H1 (cell line): ENCODE results near the gene TFAP2E. TPM values are rescaled to one million over a fixed set of nuclear protein-coding genes. Genes with fewer than 3 reads are reported as not detected.

Source experiments
- CTCF ChIA-PET: fragments of 300-600 bp; sonication (Branson Sonifier 250); formaldehyde crosslinking; loops from one replicate; lab custom pipeline; 2021; ENCODE audit not compliant: partially characterized antibody; lab: Charles Lee
- POLR2A ChIA-PET: fragments of 300-600 bp; sonication (Branson Sonifier 250); formaldehyde crosslinking; loops from one replicate; lab custom pipeline; 2021; ENCODE audit warnings: inconsistent platforms; ENCODE audit not compliant: partially characterized antibody; lab: Charles Lee
- DNase-seq, 2 experiments: peaks; one replicate each; pipeline versions ENCODE4 v3.0.0 to v3.0.0-alpha.2; 2010 to 2022; ENCODE audit warnings: low spot score in 2 of 2, low read depth in 1 of 2, mixed read lengths in 1 of 2
- FAIRE-seq: peaks from 2 replicates; lab custom pipeline; 2011; peaks lifted over from hg19 to GRCh38; lab: Jason Lieb, UNC
- H2AFZ ChIP-seq: 2 replicates; pipeline ENCODE4 v1.8.1; 2012; ENCODE audit warnings: low read length, inconsistent platforms
- H2AK5ac ChIP-seq: 2 replicates; pipeline ENCODE4 v1.6.1; 2013; ENCODE audit warnings: low read depth, low read length
- H2BK120ac ChIP-seq: replicated peaks from 2 replicates; pipeline ENCODE3; 2013; ENCODE audit warnings: low read depth, low read length, inconsistent platforms
- H2BK12ac ChIP-seq: 2 replicates; pipeline ENCODE4 v1.6.1; 2013; ENCODE audit warnings: low read depth, low read length
- H2BK15ac ChIP-seq: 2 replicates; pipeline ENCODE4 v1.6.1; 2013; ENCODE audit warnings: low read length
- H2BK20ac ChIP-seq: 2 replicates; pipeline ENCODE4 v1.6.1; 2013; ENCODE audit warnings: low read length
- H2BK5ac ChIP-seq: 2 replicates; pipeline ENCODE4 v1.6.1; 2013; ENCODE audit warnings: low read depth, low read length
- H3K14ac ChIP-seq: 2 replicates; pipeline ENCODE4 v1.6.1; 2013; ENCODE audit warnings: inconsistent platforms; ENCODE audit not compliant: insufficient read length
- H3K18ac ChIP-seq: 2 replicates; pipeline ENCODE4 v1.6.1; 2013; ENCODE audit warnings: low read length; ENCODE audit errors: extremely low read depth
- H3K23ac ChIP-seq: 2 replicates; pipeline ENCODE4 v1.6.1; 2013; ENCODE audit warnings: inconsistent platforms; ENCODE audit not compliant: insufficient read length
- H3K23me2 ChIP-seq: 2 replicates; pipeline ENCODE4 v1.6.1; 2013; ENCODE audit warnings: low read depth, low read length
- H3K27ac ChIP-seq: 2 replicates; pipeline ENCODE4 v1.6.1; 2011; ENCODE audit warnings: low read depth, low read length, inconsistent platforms
- H3K27me3 ChIP-seq, 4 experiments: replicated peaks in 1 of 4; 1 replicate in 1 of 4; 2 replicates in 3 of 4; pipeline versions ENCODE4 v1.6.1 to v1.8.1; 2011 to 2013; ENCODE audit warnings: low read length in 3 of 4, mild to moderate bottlenecking in 3 of 4, inconsistent platforms in 2 of 4, mixed read lengths in 2 of 4, moderate library complexity in 1 of 4; ENCODE audit not compliant: control insufficient read depth in 3 of 4, insufficient read depth in 3 of 4; ENCODE audit errors: extremely low read depth in 1 of 4
- H3K36me3 ChIP-seq, 4 experiments: 2 replicates each; pipeline versions ENCODE4 v1.6.1 to v1.8.1; 2011 to 2013; ENCODE audit warnings: mild to moderate bottlenecking in 4 of 4, low read length in 3 of 4, moderate library complexity in 2 of 4, control low read depth in 1 of 4, inconsistent platforms in 1 of 4; ENCODE audit not compliant: insufficient read depth in 4 of 4, control insufficient read depth in 2 of 4
- H3K4ac ChIP-seq: replicated peaks from 2 replicates; pipeline ENCODE3; 2013; ENCODE audit warnings: low read length, low read depth, mixed read lengths, inconsistent platforms; ENCODE audit not compliant: insufficient read length
- H3K4me1 ChIP-seq, 4 experiments: replicated peaks in 1 of 4; 1 replicate in 1 of 4; 2 replicates in 3 of 4; pipeline versions ENCODE4 v1.6.1 to v1.8.1; 2011 to 2013; ENCODE audit warnings: low read length in 3 of 4, inconsistent platforms in 2 of 4, mixed read lengths in 1 of 4; ENCODE audit not compliant: insufficient read depth in 4 of 4, control insufficient read depth in 3 of 4
- H3K4me2 ChIP-seq, 2 experiments: 2 replicates each; pipeline versions ENCODE4 v1.6.1 to v1.8.1; 2011 to 2013; ENCODE audit warnings: low read depth in 2 of 2, low read length in 2 of 2, control low read depth in 1 of 2, inconsistent platforms in 1 of 2, mild to moderate bottlenecking in 1 of 2; ENCODE audit not compliant: insufficient read depth in 1 of 2
- H3K4me3 ChIP-seq, 4 experiments: fragments of 200-600, 300-600 bp in 1 of 4; sonication (generic), shearing (Covaris generic), sonication (Bioruptor Twin) in 1 of 4; 2 replicates each; pipeline versions ENCODE4 v1.5.1 to v1.8.1; 2011 to 2016; ENCODE audit warnings: low read length in 4 of 4, low read depth in 3 of 4, control low read depth in 2 of 4, inconsistent platforms in 2 of 4, mild to moderate bottlenecking in 2 of 4, mixed read lengths in 1 of 4, moderate library complexity in 1 of 4; ENCODE audit not compliant: insufficient read depth in 2 of 4; ENCODE audit errors: extremely low read depth in 1 of 4
- H3K56ac ChIP-seq: replicated peaks from 2 replicates; pipeline ENCODE3; 2013; ENCODE audit warnings: low read depth, mild to moderate bottlenecking, mixed read lengths, low read length, inconsistent platforms; ENCODE audit not compliant: insufficient read length
- H3K79me1 ChIP-seq: 2 replicates; pipeline ENCODE4 v1.6.1; 2013; ENCODE audit warnings: low read depth, low read length, control low read depth
- H3K79me2 ChIP-seq, 2 experiments: 2 replicates each; pipeline versions ENCODE4 v1.6.1 to v1.8.1; 2012 to 2013; ENCODE audit warnings: low read length in 2 of 2, mild to moderate bottlenecking in 2 of 2, inconsistent platforms in 1 of 2; ENCODE audit not compliant: insufficient read depth in 2 of 2, control insufficient read depth in 1 of 2
- H3K9ac ChIP-seq, 4 experiments: replicated peaks in 1 of 4; 1 replicate in 1 of 4; 2 replicates in 3 of 4; pipeline versions ENCODE4 v1.6.1 to v1.8.1; 2011 to 2013; ENCODE audit warnings: low read depth in 3 of 4, low read length in 3 of 4, control low read depth in 2 of 4, mild to moderate bottlenecking in 2 of 4, moderate library complexity in 2 of 4, inconsistent platforms in 1 of 4; ENCODE audit errors: extremely low read depth in 1 of 4
- H3K9me3 ChIP-seq, 2 experiments: 2 replicates each; pipeline versions ENCODE4 v1.6.1 to v1.8.1; 2012 to 2013; ENCODE audit warnings: mild to moderate bottlenecking in 2 of 2, moderate library complexity in 2 of 2, control low read depth in 1 of 2, inconsistent platforms in 1 of 2, low read depth in 1 of 2, low read length in 1 of 2, mixed read lengths in 1 of 2; ENCODE audit not compliant: insufficient read depth in 2 of 2
- H4K20me1 ChIP-seq, 2 experiments: replicated peaks in 1 of 2; 2 replicates each; pipeline versions ENCODE3 to v1.8.1; 2011 to 2013; ENCODE audit warnings: inconsistent platforms in 2 of 2, low read length in 2 of 2, mild to moderate bottlenecking in 1 of 2; ENCODE audit not compliant: insufficient read depth in 2 of 2, control insufficient read depth in 1 of 2
- H4K5ac ChIP-seq: 2 replicates; pipeline ENCODE4 v1.6.1; 2013; ENCODE audit warnings: low read length, low read depth, mixed read lengths, inconsistent platforms; ENCODE audit not compliant: insufficient read length
- H4K8ac ChIP-seq: 2 replicates; pipeline ENCODE4 v1.8.0; 2013; ENCODE audit warnings: mild to moderate bottlenecking, moderate library complexity, low read length, inconsistent platforms; ENCODE audit not compliant: insufficient read depth; ENCODE audit errors: extremely low read depth
- H4K91ac ChIP-seq: replicated peaks from 2 replicates; pipeline ENCODE3; 2013; ENCODE audit warnings: low read length, mixed read lengths, inconsistent platforms; ENCODE audit not compliant: insufficient read length
- CTBP2 ChIP-seq: IDR thresholded peaks from 2 replicates; pipeline ENCODE4 v1.7.0; 2011; ENCODE audit warnings: borderline replicate concordance, mild to moderate bottlenecking, moderate library complexity, mixed read lengths, low read length; ENCODE audit not compliant: insufficient read depth, insufficient read length
- EZH2 ChIP-seq: fragments of 200-600 bp; sonication (generic); IDR thresholded peaks from 2 replicates; pipeline ENCODE4 v1.7.1; 2012; ENCODE audit warnings: low read depth, mild to moderate bottlenecking, moderate library complexity, low read length, inconsistent platforms; ENCODE audit not compliant: severe bottlenecking
- MAX ChIP-seq: IDR thresholded peaks from 2 replicates; pipeline ENCODE4 v1.6.1; 2012; ENCODE audit warnings: inconsistent platforms
- RNF2 ChIP-seq: fragments of 200-900, 300-1000 bp; sonication (generic); IDR thresholded peaks from 2 replicates; pipeline ENCODE4 v1.7.1; 2016; ENCODE audit warnings: borderline replicate concordance, low read depth, mild to moderate bottlenecking, antibody characterized with exemption, low read length; ENCODE audit not compliant: poor library complexity, severe bottlenecking; ENCODE audit errors: missing control alignments
- SIN3A ChIP-seq, 2 experiments: IDR thresholded peaks in 1 of 2; conservative IDR thresholded peaks in 1 of 2; 2 replicates each; pipeline ENCODE4 v1.6.1; 2011 to 2012; ENCODE audit warnings: low read length in 2 of 2, improper control_type of control experiment in 1 of 2, low read depth in 1 of 2, mild to moderate bottlenecking in 1 of 2
- SUZ12 ChIP-seq: fragments of 200-600 bp; sonication (generic); IDR thresholded peaks from 2 replicates; pipeline ENCODE4 v1.6.1; 2012; ENCODE audit warnings: mild to moderate bottlenecking, inconsistent platforms, low read length, moderate library complexity, mixed read lengths
- TAF1 ChIP-seq: IDR thresholded peaks from 2 replicates; pipeline ENCODE4 v1.6.1; 2011; ENCODE audit warnings: mild to moderate bottlenecking, low read depth, low read length
- WGBS, 2 experiments: shearing (Covaris generic) in 1 of 2; methylation state at CpG; one replicate each; pipeline versions ENCODE4 v1.1.6 to v1.1.7; 2013 to 2015; ENCODE audit warnings: low lambda C conversion rate in 2 of 2, mixed read lengths in 2 of 2, inconsistent platforms in 1 of 2, low coverage in 1 of 2, missing lambda C conversion rate in 1 of 2; ENCODE audit not compliant: insufficient replicate concordance in 2 of 2, insufficient coverage in 1 of 2, insufficient read length in 1 of 2; ENCODE audit errors: extremely low coverage in 1 of 2, missing lambda C conversion rate in 1 of 2; 5-methylcytosine and 5-hydroxymethylcytosine counted together
- polyA plus RNA-seq, 7 experiments: library from polyadenylated mRNA; depleted of rRNA in 3 of 7; stranded (reverse) in 5 of 7; unstranded in 2 of 7; fragments of >200 nt in 5 of 7; fragments of 200-250 nt in 2 of 7; gene quantifications; 1 replicate in 5 of 7; 2 replicates in 1 of 7; 4 replicates in 1 of 7; pipeline versions ENCODE4 v1.2.1 to v1.2.3, GENCODE V29; 2011 to 2013; ENCODE audit warnings: missing spikeins in 2 of 7, mixed read lengths in 2 of 7
- total RNA-seq: library from RNA; stranded (reverse); fragmentation: NEBNext Ultra II Directional; extraction: Animal tissue kit (Norgen Biotek cat#: 25700); gene quantifications from 2 replicates; pipeline ENCODE4 v1.2.1, GENCODE V29; 2021

TFAP2E gene
- total and polyA plus RNA-seq, 2 of the 8 experiments (the other 6 are each of a cell fraction or from before 2014, with no cell fraction given), result 0.24 to 0.50 TPM

- Histone ChIP-seq H3K4ac (no peak overlapping the region), H4K20me1 (peaks cover 0 to 20% of the 10 kb centered on the region in 2 experiments), H3K9me3 (no peaks in the 10 kb centered on the region), H4K91ac (no peak overlapping the region), H2AK5ac (no peak overlapping the region), H3K56ac (no peak overlapping the region), H3K18ac (no peak overlapping the region), H4K8ac (no peak overlapping the region; the same call in none of the 2 replicates), H4K5ac (no peak overlapping the region), H2BK120ac (no peak overlapping the region), H3K79me1 (no peaks in the 10 kb centered on the region), H3K23me2 (peaks cover 25% of the 10 kb centered on the region), H3K79me2 (no peaks in the 10 kb centered on the region), H3K27me3 (peaks cover 69 to 94% (median 88%) of the 10 kb centered on the region in 4 experiments), H2AFZ (no peak overlapping the region), H3K9ac (no peak overlapping the region), H3K23ac (no peak overlapping the region), H2BK5ac (0 out of 2 replicates have a peak overlapping the region, but pooled peaks have one; percentile 16), H3K4me1 (peaks cover 7 to 20% (median 15%) of the 10 kb centered on the region in 4 experiments), H2BK12ac (peak overlapping the region; percentile 11; the same call in 1 of the 2 replicates), H3K4me3 (peak overlapping the region in 1 of 4 experiments; percentile 67; a peak in 2 of 8 replicates), H3K14ac (no peak overlapping the region), H3K4me2 (peak overlapping the region; percentile 84 to 88), H2BK20ac (no peak overlapping the region), H3K27ac (no peak overlapping the region), H3K36me3 (peaks cover 0 to 11% (median 0%) of the 10 kb centered on the region in 4 experiments; a peak in 1 of 8 replicates), H2BK15ac (no peak overlapping the region; the same call in 1 of the 2 replicates)
- FAIRE-seq (no peak), DNase-seq (peak in 1 of 2 experiments; percentile 66)
- TF ChIP-seq MAX (no peak), RNF2 (peak; percentile 11), TAF1 (0 out of 2 replicates have a peak, but pooled peaks have one; percentile 9), SUZ12 (peak; percentile 20), SIN3A (conservative IDR thresholded peaks at IDR 0.05 in 1 of 2, IDR thresholded peaks at IDR 0.05 in 1 of 2; ENCODE audit: low read depth in 1 of 2, low read length in 2 of 2) (no peak), CTBP2 (peak; percentile 38), EZH2 (peak; percentile 75)
- ChIA-PET CTCF (interaction anchor here (0.5 to 8.5 kb wide), 5 partner anchors 8 to 150 kb away, joined by 3 to 81 read pairs (median 5); partner anchors contain the start of gene C1orf216), POLR2A (interaction anchor here (1.1 to 2.2 kb wide), 5 partner anchors 10 to 143 kb away, joined by 3 to 8 read pairs (median 4); partner anchors contain the start of gene C1orf216)
- WGBS, 2 experiments, result 26% methylated on average over 29 of the region's 30 CpGs; no CpG with 5 or more reads in 1 of the 2 experiments
These were observed 1.7 kb downstream of the TFAP2E start for GRCh38 chr1:35574655-35575415.
